ENCODE data around the gene PRPF19. TPM values are rescaled to one million over a fixed set of nuclear protein-coding genes. Genes with fewer than 3 reads are reported as not detected.

Gene PRPF19
- total and polyA plus RNA-seq, 2 of the 8 experiments (the other 6 are each of a cell fraction or from before 2014, with no cell fraction given): 107 to 141 TPM

DNA sequence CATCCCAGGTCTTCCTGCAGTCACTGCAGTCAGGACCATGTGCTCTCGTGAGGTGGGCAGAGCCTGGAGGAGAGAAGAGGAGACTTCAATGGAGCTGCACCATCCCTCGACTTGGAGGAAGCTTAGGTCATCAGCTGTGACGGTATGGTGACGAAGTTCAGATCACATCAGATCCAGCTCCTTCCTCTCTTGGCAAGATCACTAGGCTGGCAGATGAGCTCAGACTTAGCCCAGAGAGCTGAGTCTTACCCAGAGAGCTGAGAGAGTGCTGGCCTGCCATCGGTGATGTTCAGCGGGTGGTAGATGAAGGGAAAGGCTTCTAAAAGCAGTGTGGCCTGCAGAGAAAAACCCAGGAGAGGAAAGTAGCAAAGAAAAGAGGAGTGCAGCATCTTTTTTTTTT, 47.4 kb upstream of the PRPF19 start:
- Histone ChIP-seq H3K4me1 (replicated peaks in 1 of 4; ENCODE audit: control insufficient read depth in 3 of 4, insufficient read depth in 4 of 4, low read length in 3 of 4) (peaks cover 0 to 12% (median 8%) of the 10 kb centered on the region in 4 experiments; a peak in 6 of 7 replicates), H2BK5ac (ENCODE audit: low read depth, low read length) (no peak overlapping the region), H2AFZ (ENCODE audit: low read length) (no peak overlapping the region), H3K18ac (ENCODE audit: extremely low read depth, low read length) (no peak overlapping the region), H3K79me1 (ENCODE audit: low read depth, low read length) (no peaks in the 10 kb centered on the region), H3K56ac (replicated peaks; ENCODE audit: insufficient read length, low read depth, low read length) (no peak overlapping the region), H2BK20ac (ENCODE audit: low read length) (no peak overlapping the region), H3K27me3 (replicated peaks in 1 of 4; ENCODE audit: control insufficient read depth in 3 of 4, extremely low read depth in 1 of 4, insufficient read depth in 3 of 4, low read length in 3 of 4) (peaks cover 0 to 15% (median 8%) of the 10 kb centered on the region in 4 experiments; a peak in 4 of 7 replicates), H4K8ac (ENCODE audit: extremely low read depth, insufficient read depth, low read length) (no peak overlapping the region), H3K4ac (replicated peaks; ENCODE audit: insufficient read length, low read depth, low read length) (no peak overlapping the region), H3K27ac (ENCODE audit: low read depth, low read length) (no peak overlapping the region), H4K91ac (replicated peaks; ENCODE audit: insufficient read length, low read length) (no peak overlapping the region), H4K5ac (ENCODE audit: insufficient read length, low read depth, low read length) (no peak overlapping the region), H3K14ac (ENCODE audit: insufficient read length) (no peak overlapping the region), H3K23me2 (ENCODE audit: low read depth, low read length) (peaks cover 15% of the 10 kb centered on the region; the same call in 1 of the 2 replicates), H3K9ac (replicated peaks in 1 of 4; ENCODE audit: extremely low read depth in 1 of 4, low read depth in 3 of 4, low read length in 3 of 4) (no peak overlapping the region), H2AK5ac (ENCODE audit: low read depth, low read length) (no peak overlapping the region), H2BK120ac (replicated peaks; ENCODE audit: low read depth, low read length) (no peak overlapping the region), H4K20me1 (replicated peaks in 1 of 2; ENCODE audit: control insufficient read depth in 1 of 2, insufficient read depth in 2 of 2, low read length in 2 of 2) (no peaks in the 10 kb centered on the region), H3K4me3 (ENCODE audit: extremely low read depth in 1 of 4, insufficient read depth in 2 of 4, low read depth in 3 of 4, low read length in 4 of 4) (no peak overlapping the region), H2BK12ac (ENCODE audit: low read depth, low read length) (peak overlapping the region; percentile 18; the same call in 1 of the 2 replicates), H3K23ac (ENCODE audit: insufficient read length) (no peak overlapping the region), H3K4me2 (ENCODE audit: insufficient read depth in 1 of 2, low read depth in 2 of 2, low read length in 2 of 2) (no peak overlapping the region), H3K79me2 (ENCODE audit: control insufficient read depth in 1 of 2, insufficient read depth in 2 of 2, low read length in 2 of 2) (no peaks in the 10 kb centered on the region), H3K36me3 (ENCODE audit: control insufficient read depth in 2 of 4, insufficient read depth in 4 of 4, low read length in 3 of 4) (no peaks in the 10 kb centered on the region), H3K9me3 (ENCODE audit: insufficient read depth in 2 of 2, low read depth in 1 of 2, low read length in 1 of 2) (no peaks in the 10 kb centered on the region), H2BK15ac (ENCODE audit: low read length) (peak overlapping the region; percentile 65; the same call in 1 of the 2 replicates)
- FAIRE-seq (no peak), DNase-seq (ENCODE audit: low read depth in 1 of 2, low spot score in 2 of 2) (no peak)
- 96% methylated on average over 6 of the region's 6 CpGs; no CpG with 5 or more reads in 1 of the 2 experiments for WGBS, 2 experiments (ENCODE audit: extremely low coverage in 1 of 2, insufficient coverage in 1 of 2, insufficient read length in 1 of 2, insufficient replicate concordance in 2 of 2, low coverage in 1 of 2, low lambda C conversion rate in 2 of 2, missing lambda C conversion rate in 1 of 2)
- CTCF ChIA-PET (ENCODE audit: partially characterized antibody): interaction anchor here (0.7 to 2.9 kb wide), 5 partner anchors 8 to 138 kb away, joined by 3 to 11 read pairs (median 4); no protein-coding TSS in a partner anchor
- TF ChIP-seq TAF1 (IDR thresholded peaks at IDR 0.05; ENCODE audit: low read depth, low read length) (no peak), KDM5A (IDR thresholded peaks at IDR 0.05; ENCODE audit: low read length) (no peak), FOSL1 (IDR thresholded peaks at IDR 0.05; ENCODE audit: insufficient read depth, low read depth, low read length) (no peak), POU5F1 (IDR thresholded peaks at IDR 0.05; ENCODE audit: low read depth, low read length) (no peak), TEAD4 (IDR thresholded peaks at IDR 0.05; ENCODE audit: low read depth, low read length) (no peak), GABPA (IDR thresholded peaks at IDR 0.05; ENCODE audit: borderline replicate concordance, insufficient read depth, low read length) (no peak), SP2 (IDR thresholded peaks at IDR 0.05; ENCODE audit: low read length) (no peak), YY1 (IDR thresholded peaks at IDR 0.05; ENCODE audit: low read depth, low read length) (no peak), SIX5 (IDR thresholded peaks at IDR 0.05; ENCODE audit: low read depth, low read length) (no peak), JUND (IDR thresholded peaks at IDR 0.05; ENCODE audit: low read length) (no peak), BCL11A (IDR thresholded peaks at IDR 0.05; ENCODE audit: low read depth in 2 of 2, low read length in 2 of 2) (no peak)
- TF ChIP-seq, protein P1, sequence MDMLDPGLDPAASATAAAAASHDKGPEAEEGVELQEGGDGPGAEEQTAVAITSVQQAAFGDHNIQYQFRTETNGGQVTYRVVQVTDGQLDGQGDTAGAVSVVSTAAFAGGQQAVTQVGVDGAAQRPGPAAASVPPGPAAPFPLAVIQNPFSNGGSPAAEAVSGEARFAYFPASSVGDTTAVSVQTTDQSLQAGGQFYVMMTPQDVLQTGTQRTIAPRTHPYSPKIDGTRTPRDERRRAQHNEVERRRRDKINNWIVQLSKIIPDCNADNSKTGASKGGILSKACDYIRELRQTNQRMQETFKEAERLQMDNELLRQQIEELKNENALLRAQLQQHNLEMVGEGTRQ (IDR thresholded peaks at IDR 0.05; ENCODE audit: low read length): no peak
- TF ChIP-seq, protein P2, sequence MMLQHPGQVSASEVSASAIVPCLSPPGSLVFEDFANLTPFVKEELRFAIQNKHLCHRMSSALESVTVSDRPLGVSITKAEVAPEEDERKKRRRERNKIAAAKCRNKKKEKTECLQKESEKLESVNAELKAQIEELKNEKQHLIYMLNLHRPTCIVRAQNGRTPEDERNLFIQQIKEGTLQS (IDR thresholded peaks at IDR 0.05; ENCODE audit: insufficient read depth, low read depth, low read length): no peak
- POLR2A ChIA-PET (ENCODE audit: partially characterized antibody): no interaction called here
